Activated naive CD4-positive, alpha-beta T cell treated with anti-CD3 and anti-CD28 coated beads for 36 hours (primary cell): Measurements from ENCODE around the gene ZEB2. TPM values are rescaled to one million over a fixed set of nuclear protein-coding genes. Genes with fewer than 3 reads are reported as not detected.
A peak's percentile ranks its signal among the peaks of the same experiment; 100 is the strongest.

ENCODE experiments used
- CTCF ChIA-PET: fragments of 350-600 bp; sonication (Branson Sonifier 250); formaldehyde crosslinking; loops from one replicate; lab custom pipeline; 2021; ENCODE audit warnings: antibody characterized with exemption; lab: Charles Lee
- DNase-seq: peaks from one replicate; pipeline ENCODE4 v3.0.0-alpha.2; 2020
- H3K27ac Mint-ChIP-seq: one replicate; pipeline ENCODE4 v1.8.0; 2021; ENCODE audit warnings: mild to moderate bottlenecking, mixed read lengths
- H3K27me3 Mint-ChIP-seq: one replicate; pipeline ENCODE4 v1.8.0; 2021; ENCODE audit warnings: low read depth, mixed read lengths
- H3K36me3 Mint-ChIP-seq: one replicate; pipeline ENCODE4 v1.8.0; 2021; ENCODE audit warnings: low read depth, mixed read lengths
- H3K4me1 Mint-ChIP-seq: one replicate; pipeline ENCODE4 v1.8.0; 2021; ENCODE audit warnings: low read depth, mixed read lengths
- H3K4me3 Mint-ChIP-seq: one replicate; pipeline ENCODE4 v1.8.0; 2021; ENCODE audit warnings: mild to moderate bottlenecking, moderate library complexity, mixed read lengths
- H3K9me3 Mint-ChIP-seq: one replicate; pipeline ENCODE4 v1.8.0; 2021; ENCODE audit warnings: mixed read lengths
- intact Hi-C: fragments of 100-400 bp; cut with micrococcal nuclease; formaldehyde crosslinking; loops from one replicate; pipeline ENCODE4 v1.15.1; 2023
- total RNA-seq, 2 experiments: library from RNA; stranded (reverse); gene quantifications; one replicate each; pipeline ENCODE4 v1.2.3, GENCODE V29; 2021

ZEB2 gene
- total RNA-seq, 2 experiments from 2014 or later = 4.3 to 4.9 TPM

- H3K4me3 Mint-ChIP-seq = no peak overlapping the region
- H3K27me3 Mint-ChIP-seq = peaks cover 3% of the 10 kb centered on the region
- intact Hi-C loops = no loop called here
- H3K27ac Mint-ChIP-seq = no peak overlapping the region
- H3K36me3 Mint-ChIP-seq = no peaks in the 10 kb centered on the region
- H3K9me3 Mint-ChIP-seq = no peaks in the 10 kb centered on the region
- DNase-seq = no peak
- H3K4me1 Mint-ChIP-seq = peaks cover 4% of the 10 kb centered on the region
- CTCF ChIA-PET = no interaction called here
Measured at GRCh38 chr2:144460727-144461307, 59.1 kb downstream of the ZEB2 start.

- Mint-ChIP-seq H3K4me1 (peaks cover 8% of the 10 kb centered on the region), H3K27me3 (peaks cover 8% of the 10 kb centered on the region), H3K4me3 (no peak overlapping the region), H3K36me3 (no peaks in the 10 kb centered on the region), H3K27ac (no peak overlapping the region), H3K9me3 (no peaks in the 10 kb centered on the region)
- CTCF ChIA-PET = no interaction called here
- no peak for DNase-seq
- intact Hi-C loops = no loop called here
Measured at GRCh38 chr2:144459937-144460336, 60.0 kb downstream of the ZEB2 start.

- Mint-ChIP-seq H3K4me3 (no peak overlapping the region), H3K4me1 (peaks cover 15% of the 10 kb centered on the region), H3K9me3 (no peaks in the 10 kb centered on the region), H3K27me3 (peaks cover 13% of the 10 kb centered on the region), H3K36me3 (no peaks in the 10 kb centered on the region), H3K27ac (no peak overlapping the region)
- CTCF ChIA-PET = interaction anchor here (0.6 kb wide), 1 partner anchor 304 kb away, joined by 3 read pairs; no protein-coding TSS in a partner anchor
- intact Hi-C loops = no loop called here
- no peak for DNase-seq
Measured at GRCh38 chr2:144459286-144459685, 60.6 kb downstream of the ZEB2 start.

GRCh38 chr2:144458541-144458940 is 61.4 kb downstream of the ZEB2 start:
- intact Hi-C loops = no loop called here
- Mint-ChIP-seq H3K4me3 (no peak overlapping the region), H3K27ac (no peak overlapping the region)

GRCh38 chr2:144456680-144457079 is 63.2 kb downstream of the ZEB2 start:
- Mint-ChIP-seq H3K9me3 (no peaks in the 10 kb centered on the region), H3K36me3 (no peaks in the 10 kb centered on the region), H3K4me1 (peaks cover 27% of the 10 kb centered on the region), H3K27ac (peak overlapping the region; percentile 9), H3K27me3 (peaks cover 32% of the 10 kb centered on the region), H3K4me3 (no peak overlapping the region)
- peak; percentile 5 for DNase-seq
- intact Hi-C loops = no loop called here
- CTCF ChIA-PET = no interaction called here

More at GRCh38 chr2:144458541-144458940, 61.4 kb downstream of the ZEB2 start:
- no peaks in the 10 kb centered on the region for H3K9me3 Mint-ChIP-seq
- CTCF ChIA-PET = no interaction called here
- peaks cover 17% of the 10 kb centered on the region for H3K4me1 Mint-ChIP-seq
- no peaks in the 10 kb centered on the region for H3K36me3 Mint-ChIP-seq
- H3K27me3 Mint-ChIP-seq = peaks cover 16% of the 10 kb centered on the region
- DNase-seq = no peak

GRCh38 chr2:144455987-144456386 is 63.9 kb downstream of the ZEB2 start:
- CTCF ChIA-PET = interaction anchor here (0.5 to 0.6 kb wide), 3 partner anchors 111 to 1453 kb away, joined by 3 read pairs; no protein-coding TSS in a partner anchor
- DNase-seq = no peak
- no peak overlapping the region for H3K4me3 Mint-ChIP-seq
- no peak overlapping the region for H3K27ac Mint-ChIP-seq
- no peaks in the 10 kb centered on the region for H3K9me3 Mint-ChIP-seq
- H3K36me3 Mint-ChIP-seq = no peaks in the 10 kb centered on the region
- peaks cover 27% of the 10 kb centered on the region for H3K4me1 Mint-ChIP-seq
- H3K27me3 Mint-ChIP-seq = peaks cover 33% of the 10 kb centered on the region
- intact Hi-C loops = loop anchor here (1.0 to 2.0 kb wide), 2 partner anchors 61 to 98 kb away; no protein-coding TSS in a partner anchor

GRCh38 chr2:144454466-144455287 is 65.2 kb downstream of the ZEB2 start:
- Mint-ChIP-seq H3K4me1 (peaks cover 27% of the 10 kb centered on the region), H3K4me3 (no peak overlapping the region), H3K9me3 (no peaks in the 10 kb centered on the region), H3K36me3 (no peaks in the 10 kb centered on the region), H3K27me3 (peaks cover 33% of the 10 kb centered on the region), H3K27ac (no peak overlapping the region)
- DNase-seq = peak; percentile 21
- intact Hi-C loops = loop anchor here (1.0 to 2.0 kb wide), 4 partner anchors 40 to 130 kb away; no protein-coding TSS in a partner anchor
- CTCF ChIA-PET = no interaction called here

GRCh38 chr2:144453486-144454158 is 66.3 kb downstream of the ZEB2 start:
- H3K27me3 Mint-ChIP-seq = peaks cover 35% of the 10 kb centered on the region
- H3K36me3 Mint-ChIP-seq = no peaks in the 10 kb centered on the region
- no peak overlapping the region for H3K4me3 Mint-ChIP-seq
- H3K9me3 Mint-ChIP-seq = no peaks in the 10 kb centered on the region
- no peak for DNase-seq
- intact Hi-C loops = loop anchor here (1.0 to 2.0 kb wide), 3 partner anchors 39 to 129 kb away; no protein-coding TSS in a partner anchor
- H3K27ac Mint-ChIP-seq = no peak overlapping the region
- CTCF ChIA-PET = no interaction called here
- peaks cover 26% of the 10 kb centered on the region for H3K4me1 Mint-ChIP-seq

GRCh38 chr2:144452989-144453336 is 67.0 kb downstream of the ZEB2 start:
- intact Hi-C loops = no loop called here
- CTCF ChIA-PET = interaction anchor here (1.5 kb wide), 1 partner anchor 9 kb away, joined by 4 read pairs; no protein-coding TSS in a partner anchor
- Mint-ChIP-seq H3K27me3 (peaks cover 37% of the 10 kb centered on the region), H3K4me1 (peaks cover 23% of the 10 kb centered on the region), H3K27ac (no peak overlapping the region), H3K4me3 (no peak overlapping the region), H3K9me3 (no peaks in the 10 kb centered on the region), H3K36me3 (no peaks in the 10 kb centered on the region)
- DNase-seq = no peak

- Mint-ChIP-seq H3K27me3 (peaks cover 36% of the 10 kb centered on the region), H3K4me1 (peaks cover 23% of the 10 kb centered on the region), H3K27ac (no peak overlapping the region), H3K9me3 (no peaks in the 10 kb centered on the region), H3K4me3 (no peak overlapping the region), H3K36me3 (no peaks in the 10 kb centered on the region)
- no peak for DNase-seq
- CTCF ChIA-PET = interaction anchor here (0.6 to 1.5 kb wide), 2 partner anchors 8 to 30 kb away, joined by 3 to 4 read pairs; no protein-coding TSS in a partner anchor
- intact Hi-C loops = no loop called here
Measured at GRCh38 chr2:144452169-144452988, 67.5 kb downstream of the ZEB2 start.

GRCh38 chr2:144451443-144451842 is 68.5 kb downstream of the ZEB2 start:
- no peaks in the 10 kb centered on the region for H3K9me3 Mint-ChIP-seq
- intact Hi-C loops = no loop called here
- no peak for DNase-seq
- CTCF ChIA-PET = interaction anchor here (0.6 to 1.5 kb wide), 2 partner anchors 7 to 31 kb away, joined by 3 to 4 read pairs; no protein-coding TSS in a partner anchor
- no peaks in the 10 kb centered on the region for H3K36me3 Mint-ChIP-seq
- no peak overlapping the region for H3K4me3 Mint-ChIP-seq
- H3K27me3 Mint-ChIP-seq = peaks cover 34% of the 10 kb centered on the region
- peaks cover 23% of the 10 kb centered on the region for H3K4me1 Mint-ChIP-seq
- H3K27ac Mint-ChIP-seq = no peak overlapping the region
